ENCODE data around the gene COL16A1.

The COL16A1 gene

DNA sequence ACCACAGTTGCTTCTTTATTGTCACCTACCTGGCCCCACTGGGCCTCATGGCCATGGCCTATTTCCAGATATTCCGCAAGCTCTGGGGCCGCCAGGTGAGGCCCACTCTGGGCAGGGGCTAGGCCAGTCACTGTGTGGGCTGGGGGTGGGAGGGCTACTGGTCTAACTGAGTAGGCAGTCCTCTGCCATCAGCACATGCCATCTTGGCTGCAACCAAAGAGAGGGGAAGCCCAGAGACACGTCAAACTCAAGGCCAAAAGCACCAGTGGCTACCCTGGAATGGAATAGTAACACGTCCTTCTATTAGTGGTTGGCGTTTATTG is 82.4 kb downstream of the COL16A1 start:
- no peak for DNase-seq

DNA sequence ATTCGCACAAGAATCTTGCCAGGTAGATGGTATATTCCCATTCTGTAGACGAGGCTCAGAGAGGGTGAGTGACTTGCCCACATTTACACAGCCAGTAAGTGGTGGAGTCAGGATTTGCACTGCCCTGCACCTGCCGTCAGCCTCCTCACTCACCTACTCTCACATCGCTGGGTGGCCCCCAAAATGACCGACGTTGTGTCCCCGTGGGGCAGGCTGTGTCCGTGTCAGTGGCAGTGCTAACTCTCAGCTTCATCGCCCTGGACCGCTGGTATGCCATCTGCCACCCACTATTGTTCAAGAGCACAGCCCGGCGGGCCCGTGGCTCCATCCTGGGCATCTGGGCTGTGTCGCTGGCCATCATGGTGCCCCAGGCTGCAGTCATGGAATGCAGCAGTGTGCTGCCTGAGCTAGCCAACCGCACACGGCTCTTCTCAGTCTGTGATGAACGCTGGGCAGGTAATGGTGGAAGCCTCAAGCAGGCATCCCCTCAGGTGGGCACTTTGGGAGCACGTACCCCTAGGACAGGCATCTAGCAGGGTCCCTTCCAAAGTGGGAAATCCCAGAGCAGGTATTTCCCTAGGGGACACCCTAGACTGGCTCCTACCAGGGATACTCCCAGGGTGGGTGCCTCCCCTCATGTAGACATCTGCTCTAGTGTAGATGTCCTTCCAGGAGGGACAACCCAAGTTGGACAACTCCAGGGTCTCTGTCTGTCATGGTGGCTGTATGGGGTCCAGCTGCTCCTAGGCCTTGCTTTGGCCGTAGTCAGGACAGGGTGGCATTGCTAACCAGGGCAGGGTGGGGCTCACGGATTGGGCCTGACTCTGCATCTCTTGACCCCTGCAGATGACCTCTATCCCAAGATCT is 83.0 kb downstream of the COL16A1 start:
- no peak for DNase-seq

DNA sequence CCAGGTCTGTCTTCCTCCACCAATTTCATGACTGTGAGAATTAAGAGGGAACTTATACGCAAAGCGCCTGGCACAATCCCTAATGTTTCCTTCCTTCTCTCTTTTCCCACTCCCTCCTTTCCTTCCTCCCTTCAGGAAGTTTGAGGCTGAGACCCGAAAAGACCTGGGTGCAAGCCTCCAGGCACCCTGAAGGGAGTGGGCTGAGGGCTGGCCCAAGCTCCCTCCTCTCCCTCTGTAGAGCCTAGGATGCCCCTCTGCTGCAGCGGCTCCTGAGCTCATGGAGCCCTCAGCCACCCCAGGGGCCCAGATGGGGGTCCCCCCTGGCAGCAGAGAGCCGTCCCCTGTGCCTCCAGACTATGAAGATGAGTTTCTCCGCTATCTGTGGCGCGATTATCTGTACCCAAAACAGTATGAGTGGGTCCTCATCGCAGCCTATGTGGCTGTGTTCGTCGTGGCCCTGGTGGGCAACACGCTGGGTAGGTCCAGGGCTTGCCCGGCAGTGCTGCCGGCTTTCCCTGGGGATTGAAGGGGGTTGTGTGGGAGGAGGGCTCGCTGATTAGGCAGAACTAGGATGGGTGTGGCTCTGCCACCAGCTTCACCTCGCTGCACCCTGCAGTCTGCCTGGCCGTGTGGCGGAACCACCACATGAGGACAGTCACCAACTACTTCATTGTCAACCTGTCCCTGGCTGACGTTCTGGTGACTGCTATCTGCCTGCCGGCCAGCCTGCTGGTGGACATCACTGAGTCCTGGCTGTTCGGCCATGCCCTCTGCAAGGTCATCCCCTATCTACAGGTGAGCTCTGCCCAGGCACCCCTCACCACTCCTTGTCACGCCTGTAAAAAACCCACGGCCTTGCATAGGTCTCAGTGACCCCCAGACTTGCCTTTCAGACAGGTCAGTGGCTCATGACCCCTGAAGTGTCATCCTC is 84.6 kb downstream of the COL16A1 start:
- no peak for DNase-seq

DNA sequence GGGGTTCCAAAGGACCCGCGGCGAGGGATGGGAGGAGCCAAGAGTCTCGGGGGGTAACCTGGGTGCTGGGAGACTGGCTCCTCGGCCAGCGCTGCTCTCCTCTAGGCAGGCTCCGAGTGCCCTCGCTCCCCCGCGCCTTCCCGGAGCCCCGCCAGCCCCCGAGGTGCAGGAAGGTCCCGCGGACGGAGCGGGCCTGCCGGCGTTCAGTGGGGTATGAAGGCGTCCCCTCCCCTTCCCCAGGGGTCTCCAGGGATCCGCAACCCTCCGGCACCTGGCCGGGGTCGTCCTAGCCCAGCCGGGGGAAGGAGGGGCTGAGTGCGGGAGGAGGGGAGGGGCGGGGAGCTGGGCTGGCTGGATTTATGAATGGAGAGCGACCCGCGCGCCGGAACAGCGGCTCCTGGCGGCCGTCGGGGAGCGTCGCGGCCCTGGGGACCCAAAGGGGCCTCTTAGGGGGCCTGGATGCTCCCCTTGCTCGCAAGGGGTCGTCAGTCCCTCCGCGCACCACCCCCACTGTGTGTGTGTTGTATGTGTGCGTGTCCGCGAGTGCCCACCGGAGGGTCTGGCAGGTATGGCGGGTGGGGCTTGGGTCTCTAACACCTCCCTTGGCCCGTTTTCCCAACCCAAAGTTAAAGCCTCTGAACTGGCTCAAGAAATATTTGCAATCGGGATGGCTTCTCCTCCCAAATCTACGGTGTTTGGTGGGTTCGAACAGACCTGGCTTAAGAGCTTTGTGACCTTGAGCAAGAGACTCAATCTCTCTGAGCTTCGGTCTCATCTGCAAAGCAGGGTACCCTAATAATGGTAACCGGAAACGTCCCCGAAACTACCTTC is 85.7 kb downstream of the COL16A1 start:
- no peak for DNase-seq

DNA sequence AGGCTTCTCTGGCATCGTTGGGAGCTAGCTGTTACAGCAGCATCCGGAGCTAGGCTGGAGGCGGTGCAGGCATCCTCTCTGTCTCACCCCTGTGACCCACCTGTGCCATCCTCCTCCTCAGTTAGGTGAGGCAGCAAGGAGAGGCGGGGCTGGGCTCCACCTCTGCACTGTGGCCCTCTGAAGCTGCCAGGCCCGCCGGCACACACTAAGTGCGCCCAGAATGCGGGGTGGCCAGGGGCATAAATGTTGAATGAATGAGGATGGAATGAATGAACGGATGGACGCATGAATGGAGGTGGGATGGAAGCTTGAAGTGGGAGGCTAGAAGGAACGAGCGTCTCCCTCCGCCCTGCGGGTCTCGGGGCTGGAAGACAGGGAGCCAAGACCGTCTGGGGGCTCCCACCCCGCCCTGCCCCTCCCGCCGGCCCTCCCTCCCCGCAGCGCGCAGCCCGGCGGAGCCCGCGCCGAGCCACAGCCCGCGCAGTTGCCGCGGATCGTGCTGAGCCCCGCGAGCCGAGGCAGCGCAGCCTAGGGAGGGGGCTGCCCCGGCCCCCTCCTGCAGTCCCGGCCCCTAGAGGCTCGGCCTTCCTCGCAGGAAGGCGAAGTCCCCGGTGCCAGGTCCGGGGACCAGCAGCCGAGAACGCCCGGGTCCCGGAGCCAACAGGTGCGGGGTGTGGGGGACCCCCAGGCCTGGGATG is 86.5 kb downstream of the COL16A1 start, which contains the start of gene HCRTR1:
HCRTR1 (plus strand) TSS at position 472 of the 698 bp plus-strand sequence. CDS start 1,504 bp downstream, outside the sequence.
- no peak for DNase-seq

DNA sequence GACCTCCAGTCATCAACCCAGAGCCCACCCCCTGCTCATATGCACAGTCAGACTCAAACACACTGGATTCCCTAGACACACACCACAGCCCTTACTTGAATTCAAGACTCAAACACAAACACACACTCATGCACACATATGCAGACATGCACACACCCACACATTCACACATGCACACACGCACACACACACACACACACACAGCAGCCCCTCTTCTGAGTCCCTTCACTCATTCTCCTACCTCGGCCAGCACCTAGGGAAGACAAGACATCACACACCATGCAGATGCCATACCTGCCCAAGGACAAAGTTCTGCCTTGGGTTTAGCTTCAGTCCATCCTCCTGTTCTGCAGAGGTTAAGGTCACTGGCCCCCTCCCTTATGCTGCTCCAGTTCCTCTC is 87.9 kb downstream of the COL16A1 start:
- no peak for DNase-seq

DNA sequence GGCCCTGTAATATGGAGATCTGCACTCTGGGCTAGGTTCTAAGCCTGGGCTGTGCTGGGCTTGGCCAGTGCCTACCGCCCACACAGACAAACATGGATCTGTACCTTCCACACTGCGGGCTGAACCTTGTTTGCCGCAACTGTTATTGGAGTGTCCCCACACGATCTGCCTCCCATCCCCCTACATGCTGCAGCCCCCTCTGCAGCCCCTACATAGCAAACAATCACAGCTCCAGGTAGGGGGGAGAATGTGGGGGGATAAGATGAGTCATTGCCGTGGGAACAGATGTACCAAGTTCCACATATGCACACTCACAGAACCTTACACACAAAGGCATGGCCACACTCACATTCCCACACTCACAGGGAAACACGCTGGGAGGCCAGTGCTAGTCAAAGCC is 88.4 kb downstream of the COL16A1 start:
- no peak for DNase-seq

DNA sequence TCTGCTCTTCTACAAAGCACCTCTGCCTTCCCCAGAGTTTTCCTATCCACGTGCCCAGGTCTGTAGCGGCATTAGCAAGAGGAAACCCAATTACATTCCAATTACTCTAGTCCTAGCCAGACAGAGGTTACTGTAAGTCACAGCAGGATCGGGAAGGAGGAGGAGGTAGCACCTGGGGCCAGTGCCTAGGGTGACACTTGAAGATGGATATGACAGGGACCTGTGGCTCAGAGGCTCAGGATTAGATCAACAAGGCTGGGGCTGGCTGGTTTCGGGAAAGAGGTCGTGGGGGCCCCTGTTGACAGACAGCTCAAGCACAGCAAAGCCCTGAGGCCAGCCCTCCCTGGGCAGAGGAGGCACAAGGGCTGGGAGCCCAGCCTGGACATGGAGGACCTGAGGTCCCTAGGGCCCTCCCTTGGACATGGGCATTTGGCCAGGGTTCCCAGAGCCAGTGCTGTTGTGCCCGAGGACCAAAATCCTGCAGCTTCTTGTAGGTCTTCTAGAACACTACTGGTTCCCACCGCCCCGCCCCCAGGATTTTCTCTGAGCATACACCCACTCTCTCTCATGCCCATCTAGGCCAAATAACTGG is 89.3 kb downstream of the COL16A1 start:
- DNase-seq = no peak

DNA sequence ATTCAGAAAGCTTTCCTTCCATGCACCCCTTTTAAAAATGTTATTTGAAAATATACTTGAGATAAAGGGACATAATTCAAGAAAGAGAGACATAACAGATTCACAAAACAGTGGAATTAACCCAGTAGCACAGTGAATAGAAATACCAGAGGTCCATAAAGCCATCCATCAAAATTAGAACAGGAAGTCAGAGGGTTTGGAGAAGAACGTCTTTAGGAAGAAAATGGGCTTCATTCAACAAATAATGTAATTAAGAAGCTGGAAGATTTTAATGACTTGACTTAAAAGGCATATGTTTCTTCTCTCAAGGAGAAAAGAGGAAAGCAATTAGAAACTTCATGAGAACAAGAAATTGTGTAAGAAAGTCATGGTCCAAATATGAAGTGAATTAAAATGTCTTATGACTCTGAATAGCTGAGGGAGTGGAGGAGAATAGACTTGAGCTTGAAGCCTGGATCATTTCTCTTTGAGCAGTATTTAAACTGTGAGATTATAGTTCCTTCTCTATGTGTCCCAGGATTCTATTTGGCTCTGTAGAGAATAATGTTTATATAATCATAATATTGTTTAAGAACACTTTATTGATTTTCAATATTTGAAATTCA is 94.2 kb downstream of the COL16A1 start:
- no peak for DNase-seq

DNA sequence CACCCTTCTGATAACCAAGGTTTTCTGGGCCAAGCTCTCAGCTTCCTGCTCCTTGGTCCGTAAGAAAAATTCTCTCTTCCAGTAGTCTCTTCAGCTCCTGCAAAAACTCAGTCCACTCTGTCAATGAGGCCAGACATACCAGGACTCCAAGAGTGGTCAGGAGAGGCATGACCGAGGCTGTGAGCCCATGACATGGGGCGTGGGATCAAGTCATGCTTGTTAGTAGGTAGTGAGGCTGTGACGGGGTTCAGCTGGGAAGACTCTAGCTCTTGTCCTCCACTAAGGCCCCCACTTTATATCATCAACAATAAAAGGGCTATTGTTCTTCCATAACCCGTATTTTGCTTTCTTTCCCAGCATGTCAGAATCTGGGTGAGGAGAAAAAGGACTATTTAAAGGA is 96.5 kb downstream of the COL16A1 start:
- DNase-seq = no peak

DNA sequence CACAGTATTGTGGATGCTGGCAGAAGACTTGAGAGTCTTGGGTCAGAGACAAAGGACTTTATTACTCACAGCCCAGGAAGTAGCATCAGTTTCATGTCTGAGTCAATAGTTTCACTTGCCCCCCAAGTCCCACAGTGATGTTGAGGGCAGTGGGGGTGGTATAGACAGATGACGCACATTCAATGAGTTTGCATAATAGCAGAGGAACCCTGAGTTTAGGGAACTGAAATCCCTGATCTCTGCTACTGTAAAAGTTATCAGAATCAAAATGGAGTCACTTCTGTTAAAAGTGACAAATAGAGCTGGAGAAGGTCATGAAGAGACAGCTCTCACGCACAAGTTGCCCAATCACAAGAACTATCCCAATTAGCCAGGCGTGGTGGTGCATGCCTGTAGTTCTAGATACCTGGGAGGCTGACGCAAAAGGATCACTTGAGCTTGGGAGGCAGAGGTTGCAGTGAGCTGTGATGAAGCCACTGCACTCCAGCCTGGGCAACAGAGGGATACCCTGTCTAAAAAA is 97.8 kb downstream of the COL16A1 start:
- no peak for DNase-seq

Measured in NCI-H526 treated with DMSO at 0.1 percent for 48 hours (cell line).